CD4-positive, alpha-beta T cell treated with Interleukin-21 for 1 hour (primary cell): ENCODE measurements around the gene MAST3.

ENCODE experiments used
- DNase-seq: peaks from one replicate; pipeline ENCODE4 v3.0.0-alpha.2; 2020

The MAST3 gene

DNA sequence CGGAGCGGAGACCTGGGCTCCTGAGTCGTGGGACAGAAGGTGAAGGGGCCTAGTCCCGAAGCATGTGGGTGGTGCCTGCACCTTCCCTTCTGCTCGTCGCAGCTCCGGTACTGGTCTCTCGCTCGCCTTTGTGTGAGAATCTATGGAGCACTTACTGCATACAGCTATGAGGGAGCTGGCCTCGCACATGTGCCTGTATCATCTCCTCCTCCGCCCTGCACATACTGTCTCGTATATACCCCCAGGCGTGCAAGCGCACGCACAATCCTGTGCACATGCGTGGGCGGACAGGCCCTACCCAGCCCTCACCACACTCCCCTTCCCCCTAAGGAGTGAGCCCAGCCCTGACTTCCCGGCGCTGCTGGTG is 64.0 kb downstream of the MAST3 start:
- DNase-seq: no peak

DNA sequence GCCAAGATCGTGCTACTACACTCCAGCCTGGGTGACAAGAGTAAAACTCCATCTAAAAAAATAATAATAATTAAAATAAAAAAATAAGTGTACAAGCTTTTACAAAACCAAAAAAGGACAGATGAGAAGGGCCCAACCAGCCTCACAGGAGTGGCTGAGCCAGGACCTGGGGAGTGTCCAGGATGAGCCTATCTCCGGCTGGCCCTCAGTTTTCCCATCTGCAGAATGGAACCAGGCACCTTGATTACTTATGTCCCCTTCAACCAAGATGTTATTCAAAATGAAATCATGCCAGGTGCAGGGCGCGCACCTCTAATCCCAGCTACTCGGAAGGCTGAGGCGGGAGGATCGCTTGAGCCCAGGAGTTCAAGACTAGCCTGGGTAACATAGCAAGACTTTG is 66.5 kb downstream of the MAST3 start:
- no peak for DNase-seq

DNA sequence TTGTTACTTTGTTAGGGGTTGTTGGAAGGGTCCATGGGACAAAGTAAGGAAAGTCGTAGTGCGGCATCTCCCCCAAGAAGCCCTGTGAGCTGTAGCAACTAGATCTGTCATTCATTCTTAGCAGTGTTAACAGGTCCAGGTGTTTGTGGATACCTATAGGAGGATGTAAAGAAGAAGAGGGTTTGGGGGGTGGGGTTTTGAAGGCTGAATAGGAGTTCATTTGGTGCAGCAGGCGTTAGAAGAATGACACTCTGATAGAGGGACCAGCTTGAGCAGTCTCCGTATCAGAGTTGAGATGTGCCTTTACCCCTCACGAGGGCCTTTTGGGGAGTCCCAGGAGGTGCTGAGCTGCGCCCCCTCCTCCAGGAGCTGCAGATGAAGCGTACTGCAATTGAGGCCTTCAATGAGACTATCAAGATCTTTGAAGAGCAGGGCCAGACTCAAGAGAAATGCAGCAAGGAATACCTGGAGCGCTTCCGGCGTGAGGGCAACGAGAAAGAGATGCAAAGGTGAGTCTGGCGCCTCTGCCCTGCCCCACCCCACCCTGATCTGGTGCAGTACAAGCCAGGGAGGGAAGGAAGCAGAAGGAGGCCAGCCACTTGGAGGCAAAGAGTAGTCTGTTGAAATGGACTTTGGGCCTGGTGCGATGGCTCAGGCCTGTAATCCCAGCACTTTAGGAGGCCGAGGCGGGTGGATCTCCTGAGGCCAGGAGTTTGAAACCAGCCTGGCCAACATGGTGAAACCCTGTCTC is 68.4 kb downstream of the MAST3 start:
- no peak for DNase-seq

DNA sequence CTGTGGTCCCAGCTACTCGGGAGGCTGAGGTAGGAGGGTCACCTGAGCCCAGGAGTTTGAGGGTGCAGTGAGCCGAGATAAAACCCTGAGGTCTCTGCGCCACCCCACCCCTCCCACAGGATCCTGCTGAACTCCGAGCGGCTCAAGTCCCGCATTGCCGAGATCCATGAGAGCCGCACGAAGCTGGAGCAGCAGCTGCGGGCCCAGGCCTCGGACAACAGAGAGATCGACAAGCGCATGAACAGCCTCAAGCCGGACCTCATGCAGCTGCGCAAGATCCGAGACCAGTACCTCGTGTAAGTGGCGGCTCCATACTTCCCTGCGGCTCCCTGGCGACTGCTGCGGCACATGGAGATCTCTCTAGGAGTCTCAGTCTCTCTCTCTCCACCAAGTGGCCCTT is 69.4 kb downstream of the MAST3 start:
- no peak for DNase-seq

DNA sequence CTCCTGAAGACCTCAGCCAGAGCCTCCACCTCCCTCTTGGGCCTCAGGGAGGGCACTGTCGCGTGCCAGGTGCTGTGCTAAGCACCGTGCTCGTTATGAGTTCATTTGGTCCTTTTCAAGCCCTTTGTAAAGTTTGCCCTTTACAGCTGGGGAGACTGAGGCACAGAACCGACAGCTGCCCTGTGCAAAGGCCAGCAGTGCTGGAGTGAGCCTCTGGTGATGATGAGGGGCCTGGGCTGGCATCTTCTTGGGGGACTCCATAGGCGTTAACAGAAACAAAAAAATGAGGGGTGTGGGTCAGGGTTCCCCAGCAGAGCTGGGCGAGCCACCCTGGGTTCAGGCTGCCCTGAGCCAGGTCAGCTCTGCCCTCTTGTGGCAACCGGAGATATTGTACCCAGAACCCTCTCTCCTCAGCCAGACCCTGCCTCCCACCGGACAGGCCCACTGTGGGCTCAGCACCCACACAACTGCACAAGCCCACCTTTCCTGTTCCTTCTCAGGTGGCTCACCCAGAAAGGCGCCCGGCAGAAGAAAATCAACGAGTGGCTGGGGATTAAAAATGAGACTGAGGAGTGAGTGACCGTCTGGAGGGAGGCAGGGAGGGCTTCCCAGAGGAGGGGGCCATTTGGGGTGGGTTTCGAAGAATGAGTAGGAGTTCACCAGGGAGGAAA is 70.5 kb downstream of the MAST3 start:
- peak; percentile 72 for DNase-seq

DNA sequence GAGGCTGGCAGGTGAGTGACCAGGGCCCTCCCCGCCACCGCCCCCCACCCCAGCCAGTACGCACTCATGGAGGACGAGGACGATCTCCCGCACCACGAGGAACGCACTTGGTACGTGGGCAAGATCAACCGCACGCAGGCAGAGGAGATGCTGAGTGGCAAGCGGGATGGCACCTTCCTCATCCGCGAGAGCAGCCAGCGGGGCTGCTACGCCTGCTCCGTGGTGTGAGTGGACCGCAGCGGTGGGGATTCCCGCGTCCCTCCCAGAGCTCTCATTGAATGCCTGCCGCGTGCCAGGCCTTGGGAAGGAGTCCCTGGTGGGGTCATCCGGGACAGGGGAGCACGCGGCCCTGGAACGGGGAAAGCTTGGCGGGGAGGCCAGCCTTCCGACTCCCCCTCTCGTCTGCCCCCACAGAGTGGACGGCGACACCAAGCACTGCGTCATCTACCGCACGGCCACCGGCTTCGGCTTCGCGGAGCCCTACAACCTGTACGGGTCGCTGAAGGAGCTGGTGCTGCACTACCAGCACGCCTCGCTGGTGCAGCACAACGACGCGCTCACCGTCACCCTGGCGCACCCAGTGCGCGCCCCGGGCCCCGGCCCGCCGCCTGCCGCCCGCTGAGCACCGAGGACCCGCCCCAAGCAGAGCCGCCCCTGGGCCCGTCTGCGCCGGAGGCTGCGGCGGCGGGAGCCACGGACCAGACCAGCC is 71.2 kb downstream of the MAST3 start:
- DNase-seq: no peak

DNA sequence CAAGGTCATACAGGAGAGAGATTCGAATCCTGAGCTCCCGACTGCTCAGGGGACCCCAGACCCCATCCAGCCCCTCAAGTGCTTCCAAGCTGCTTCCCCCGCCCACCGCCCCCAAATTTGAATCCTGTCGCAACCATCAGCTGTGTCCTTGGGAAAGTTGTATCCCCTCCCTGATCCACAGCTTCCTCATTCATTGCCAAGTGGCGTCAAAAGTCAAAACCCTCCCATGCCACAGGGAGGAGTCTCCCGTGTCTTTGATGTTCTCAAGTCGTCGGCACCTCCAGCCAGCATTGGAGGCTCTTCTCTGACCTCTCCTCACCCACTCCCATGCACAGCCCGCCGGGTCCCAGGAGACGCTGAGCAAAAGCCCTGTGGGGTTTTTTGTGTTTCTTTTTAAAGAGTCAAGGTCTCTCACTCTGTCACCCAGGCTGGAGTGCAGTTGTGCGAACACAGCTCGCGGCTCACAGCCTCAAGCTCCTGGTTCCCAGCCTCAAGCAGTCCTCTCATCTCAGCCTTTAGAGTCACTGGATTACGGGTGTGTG is 73.2 kb downstream of the MAST3 start:
- peak; percentile 28 for DNase-seq

DNA sequence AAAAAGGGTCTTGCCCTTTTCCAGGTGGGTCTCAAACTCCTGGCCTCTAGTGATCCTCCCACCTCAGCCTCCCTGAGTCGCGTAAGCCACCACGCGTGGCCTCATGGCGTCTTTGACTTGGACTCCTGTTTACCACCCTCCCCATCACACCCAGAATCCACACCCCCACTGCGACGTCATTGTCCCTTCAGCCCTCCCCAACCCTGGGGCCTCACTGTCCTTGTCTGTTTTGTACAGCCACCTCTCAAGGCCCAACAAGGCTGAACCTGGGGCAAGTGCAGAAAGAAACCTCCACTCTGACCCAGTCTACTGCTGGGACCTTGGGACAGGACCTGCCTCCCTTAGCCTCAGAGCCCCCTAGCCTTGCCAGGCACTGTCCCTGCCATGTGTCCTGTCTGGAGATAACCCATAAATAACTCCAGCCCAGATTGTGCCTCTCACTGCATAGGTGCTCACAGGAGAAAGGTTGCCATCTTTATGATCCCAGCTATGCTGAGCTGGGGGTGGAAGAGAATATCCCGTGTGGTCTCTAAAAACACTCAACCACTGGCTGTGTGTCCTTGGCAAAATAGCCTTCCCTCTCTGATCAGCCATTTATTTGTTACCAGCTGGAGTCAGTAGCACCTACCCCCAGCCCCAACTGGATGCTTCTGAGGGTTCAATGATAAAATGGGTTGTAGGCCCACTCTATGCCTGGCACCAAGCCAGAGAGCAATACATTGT is 74.2 kb downstream of the MAST3 start:
- DNase-seq: peak; percentile 20

DNA sequence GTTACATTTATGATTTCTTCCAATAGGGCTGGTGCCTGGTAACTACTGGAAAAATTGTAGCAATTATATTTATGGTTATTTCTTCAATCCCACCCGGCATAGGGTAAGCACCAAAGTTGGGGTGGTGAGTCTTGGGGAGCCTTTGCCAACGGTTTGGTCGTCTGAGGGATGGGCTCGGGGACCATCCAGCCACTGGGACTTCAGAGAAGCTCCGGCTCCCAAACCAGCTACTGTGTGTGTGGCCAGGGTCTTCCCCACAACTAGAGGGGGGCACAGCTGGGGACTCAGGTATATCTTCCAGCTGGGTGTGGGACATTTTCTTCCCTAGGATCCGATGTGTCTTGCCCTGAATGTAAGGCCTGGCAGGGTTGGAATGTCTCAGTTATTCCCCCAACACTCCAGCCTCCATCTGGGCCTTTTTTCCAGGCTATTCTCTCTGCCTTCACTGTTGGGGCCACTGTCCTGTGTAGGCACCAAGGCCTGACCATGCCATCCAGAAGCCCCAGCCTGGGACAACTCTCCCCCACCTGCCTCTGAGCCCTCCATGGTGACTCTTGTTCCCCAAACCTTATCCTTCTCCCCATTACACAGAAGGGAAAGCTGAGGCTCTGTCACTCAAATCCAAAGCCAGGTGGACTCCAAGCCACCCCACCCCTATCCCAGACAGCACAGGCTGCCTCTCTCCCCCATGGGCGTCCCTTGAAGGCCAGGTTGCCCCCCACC is 74.9 kb downstream of the MAST3 start:
- no peak for DNase-seq

DNA sequence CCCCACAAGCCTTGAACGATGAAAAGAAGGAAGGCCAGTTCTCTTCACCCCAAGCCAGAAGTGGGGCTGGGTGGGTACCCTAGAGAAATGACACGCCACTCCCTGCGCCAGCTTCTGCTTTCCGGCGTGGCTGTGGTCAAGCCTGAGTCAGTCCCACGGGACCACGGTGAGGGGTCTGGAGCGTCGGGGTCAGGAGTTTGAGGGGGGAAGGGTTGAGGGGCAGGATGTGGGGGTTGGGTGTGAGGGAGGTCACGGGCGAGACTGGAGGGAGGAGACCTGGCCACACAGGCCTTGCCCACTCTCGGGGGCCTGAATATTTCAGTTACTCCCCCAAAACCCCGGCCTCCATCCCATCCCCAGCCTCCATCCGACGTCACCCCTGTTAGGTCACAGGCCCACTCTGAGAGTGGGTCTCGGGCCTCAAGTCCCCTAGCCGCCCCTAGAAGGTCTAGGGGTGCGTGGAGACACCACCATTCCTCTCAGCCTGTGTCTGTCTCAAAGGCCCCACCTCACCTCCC is 75.5 kb downstream of the MAST3 start:
- DNase-seq: peak; percentile 36

DNA sequence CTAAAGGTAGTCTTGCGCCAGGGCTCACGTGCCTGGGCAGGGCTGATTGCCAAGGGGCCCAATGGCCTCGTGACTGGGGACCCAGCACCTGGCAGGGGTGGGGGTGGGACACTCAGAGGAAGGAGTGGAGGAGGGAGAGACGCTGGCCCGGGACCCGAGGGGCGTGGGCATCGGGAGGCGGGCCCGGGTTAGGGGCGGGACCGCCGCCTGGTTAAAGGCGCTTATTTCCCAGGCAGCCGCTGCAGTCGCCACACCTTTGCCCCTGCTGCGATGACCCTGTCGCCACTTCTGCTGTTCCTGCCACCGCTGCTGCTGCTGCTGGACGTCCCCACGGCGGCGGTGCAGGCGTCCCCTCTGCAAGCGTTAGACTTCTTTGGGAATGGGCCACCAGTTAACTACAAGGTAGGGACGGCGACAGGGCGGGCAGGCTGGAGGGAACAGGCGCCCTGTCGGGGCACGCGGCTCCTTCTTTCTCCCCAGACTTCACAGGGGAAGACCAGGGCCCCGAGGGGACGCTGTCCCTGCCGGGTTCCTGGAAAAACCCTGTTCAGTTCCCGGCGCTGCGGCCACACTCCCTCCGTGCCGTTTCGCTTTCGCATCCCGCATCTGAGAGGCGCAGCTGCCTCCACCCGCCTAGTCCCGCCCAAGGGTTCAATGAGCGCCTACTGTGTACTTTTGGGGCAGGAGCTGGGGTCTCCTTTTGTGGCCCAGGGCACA is 76.2 kb downstream of the MAST3 start, which contains the start of gene IFI30:
Gene IFI30 (plus strand): TSS at position 242 of the 717 bp plus-strand sequence. CDS start 29 bp downstream, at position 271.
- DNase-seq: peak; percentile 71

DNA sequence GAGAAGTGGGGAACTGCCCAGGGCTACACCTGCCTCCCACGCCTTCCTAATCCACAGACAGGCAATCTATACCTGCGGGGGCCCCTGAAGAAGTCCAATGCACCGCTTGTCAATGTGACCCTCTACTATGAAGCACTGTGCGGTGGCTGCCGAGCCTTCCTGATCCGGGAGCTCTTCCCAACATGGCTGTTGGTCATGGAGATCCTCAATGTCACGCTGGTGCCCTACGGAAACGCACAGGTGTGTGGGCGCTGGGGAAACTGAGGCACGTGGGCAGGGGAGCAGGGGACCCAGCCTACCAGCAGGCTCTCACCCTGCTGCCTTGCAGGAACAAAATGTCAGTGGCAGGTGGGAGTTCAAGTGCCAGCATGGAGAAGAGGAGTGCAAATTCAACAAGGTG is 77.4 kb downstream of the MAST3 start:
- no peak for DNase-seq

DNA sequence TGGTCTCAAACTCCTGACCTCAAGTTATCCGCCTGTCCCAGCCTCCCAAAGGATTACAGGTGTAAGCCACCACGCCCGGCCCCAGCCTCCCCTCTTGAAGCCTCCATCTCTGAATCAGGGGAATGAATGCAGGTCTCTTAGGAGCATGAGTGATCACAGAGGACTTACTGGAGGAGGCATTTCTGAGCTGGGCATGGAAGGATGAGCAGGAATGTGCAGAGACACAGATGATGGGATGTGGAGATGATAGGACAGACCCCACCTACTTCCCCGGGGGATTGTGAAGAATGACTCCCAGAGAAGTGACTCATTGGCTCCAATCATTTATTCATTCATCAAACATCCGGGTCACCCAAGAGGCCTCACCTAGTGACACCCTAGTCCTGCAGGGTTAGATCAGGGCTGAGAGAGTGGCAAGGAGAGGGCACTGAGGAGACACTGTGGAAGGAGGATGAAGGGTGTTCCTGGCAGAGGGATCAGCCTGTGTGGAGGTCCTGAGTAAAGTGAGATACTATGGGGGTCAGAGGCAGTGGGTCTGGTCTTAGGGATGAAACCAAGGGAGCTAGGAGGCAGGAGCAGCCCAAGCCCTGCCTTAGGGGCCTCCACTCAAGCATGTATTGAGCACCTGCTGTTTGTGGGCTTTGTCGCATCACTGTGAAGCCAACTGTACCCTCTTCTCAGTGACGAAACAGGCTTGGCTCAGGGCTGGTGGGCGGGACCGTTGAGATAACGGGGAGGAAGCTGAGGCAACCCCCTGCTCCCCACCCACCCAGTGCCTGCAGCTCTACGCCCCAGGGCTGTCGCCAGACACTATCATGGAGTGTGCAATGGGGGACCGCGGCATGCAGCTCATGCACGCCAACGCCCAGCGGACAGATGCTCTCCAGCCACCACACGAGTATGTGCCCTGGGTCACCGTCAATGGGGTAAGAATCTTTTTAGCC is 79.1 kb downstream of the MAST3 start:
- no peak for DNase-seq

DNA sequence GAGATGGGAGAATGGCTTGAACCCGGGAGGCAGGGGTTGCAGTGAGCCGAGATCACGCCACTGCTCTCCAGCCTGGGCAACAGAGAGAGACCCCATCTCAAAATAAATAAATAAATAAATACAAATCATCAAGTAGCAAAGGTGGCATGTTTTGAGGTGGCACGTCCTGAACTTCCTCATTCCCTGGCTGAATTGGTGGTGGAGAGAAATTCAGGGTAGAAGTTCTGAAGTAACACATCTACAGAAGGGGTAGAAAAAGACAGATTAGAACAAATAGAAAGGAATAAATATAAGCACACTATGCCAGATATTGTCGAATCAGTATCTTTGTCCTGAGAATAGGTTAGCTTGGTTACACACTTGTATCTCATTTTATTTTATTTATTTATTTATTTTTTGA is 82.4 kb downstream of the MAST3 start:
- no peak for DNase-seq

DNA sequence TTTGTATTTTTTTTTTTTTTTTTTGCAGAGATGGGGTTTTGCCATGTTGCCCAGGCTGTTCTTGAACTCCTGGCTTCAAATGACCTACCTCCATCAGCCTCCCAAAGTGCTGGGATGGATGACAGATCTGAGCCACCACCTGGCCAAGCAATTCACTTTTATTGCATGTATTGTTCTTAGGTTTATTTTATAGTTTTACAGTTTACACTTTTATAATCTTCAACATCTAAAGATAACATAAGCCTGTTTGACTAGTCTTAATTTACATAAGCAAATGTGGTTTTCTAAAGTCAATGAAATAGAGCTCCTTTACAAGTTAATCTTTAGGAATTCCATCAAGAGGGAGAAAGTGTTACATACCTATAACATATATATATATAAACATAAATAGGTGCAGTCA is 86.0 kb downstream of the MAST3 start:
- DNase-seq: no peak

DNA sequence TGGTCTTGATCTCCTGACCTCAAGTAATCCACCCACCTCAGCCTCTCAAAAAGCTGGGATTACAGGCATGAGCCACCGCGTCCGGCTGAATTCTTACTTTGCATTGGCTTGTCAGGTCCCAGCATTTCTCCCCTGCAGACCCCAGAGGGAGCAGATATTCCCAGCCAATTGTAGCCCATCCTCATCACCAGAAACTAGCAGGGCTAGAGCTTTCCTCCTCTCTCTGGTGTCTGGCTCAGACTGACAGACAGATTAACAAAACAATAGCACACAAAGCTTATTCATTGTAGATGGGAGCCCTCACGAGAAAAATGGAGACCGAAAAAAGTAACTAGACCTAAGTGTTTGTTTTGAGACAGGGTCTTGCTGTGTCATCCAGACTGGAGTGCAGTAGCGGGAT is 88.0 kb downstream of the MAST3 start:
- no peak for DNase-seq

DNA sequence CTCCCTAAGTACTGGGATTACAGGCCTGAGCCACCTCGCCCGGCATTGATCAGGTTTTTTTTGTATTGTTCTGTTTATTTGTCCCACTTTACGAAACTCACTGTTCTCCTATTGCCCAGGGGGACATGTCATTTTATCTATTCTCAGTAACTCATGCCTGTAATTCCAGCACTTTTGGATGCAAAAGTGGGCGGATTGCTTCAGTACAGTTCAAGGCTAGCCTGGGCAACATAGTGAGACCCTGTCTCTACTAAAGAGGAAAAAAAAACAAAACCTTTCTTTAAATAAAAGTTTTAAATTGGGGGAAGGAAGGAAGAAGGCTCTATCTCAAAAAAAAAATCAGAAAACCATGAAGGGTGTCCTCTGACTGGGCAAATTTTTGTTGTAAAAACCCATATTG is 92.7 kb downstream of the MAST3 start:
- no peak for DNase-seq

DNA sequence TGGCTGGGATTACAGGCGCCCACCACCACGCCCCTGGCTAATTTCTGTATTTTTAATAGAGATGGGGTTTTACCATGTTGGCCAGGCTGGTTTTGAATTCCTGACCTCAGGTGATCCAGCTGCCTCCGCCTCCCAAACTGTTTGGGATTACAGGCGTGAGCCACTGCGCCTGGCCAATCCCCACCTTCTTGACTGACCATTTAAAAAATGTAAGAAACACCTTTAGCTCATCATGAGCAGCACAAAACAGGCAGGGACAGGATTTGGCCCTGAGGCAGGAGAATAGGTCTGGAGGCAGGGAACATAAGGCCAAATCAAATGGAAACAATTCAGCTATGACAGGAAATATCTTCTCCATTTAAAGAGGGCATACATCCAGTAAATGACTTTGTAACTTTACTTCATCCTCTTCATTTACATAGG is 94.1 kb downstream of the MAST3 start:
- no peak for DNase-seq

DNA sequence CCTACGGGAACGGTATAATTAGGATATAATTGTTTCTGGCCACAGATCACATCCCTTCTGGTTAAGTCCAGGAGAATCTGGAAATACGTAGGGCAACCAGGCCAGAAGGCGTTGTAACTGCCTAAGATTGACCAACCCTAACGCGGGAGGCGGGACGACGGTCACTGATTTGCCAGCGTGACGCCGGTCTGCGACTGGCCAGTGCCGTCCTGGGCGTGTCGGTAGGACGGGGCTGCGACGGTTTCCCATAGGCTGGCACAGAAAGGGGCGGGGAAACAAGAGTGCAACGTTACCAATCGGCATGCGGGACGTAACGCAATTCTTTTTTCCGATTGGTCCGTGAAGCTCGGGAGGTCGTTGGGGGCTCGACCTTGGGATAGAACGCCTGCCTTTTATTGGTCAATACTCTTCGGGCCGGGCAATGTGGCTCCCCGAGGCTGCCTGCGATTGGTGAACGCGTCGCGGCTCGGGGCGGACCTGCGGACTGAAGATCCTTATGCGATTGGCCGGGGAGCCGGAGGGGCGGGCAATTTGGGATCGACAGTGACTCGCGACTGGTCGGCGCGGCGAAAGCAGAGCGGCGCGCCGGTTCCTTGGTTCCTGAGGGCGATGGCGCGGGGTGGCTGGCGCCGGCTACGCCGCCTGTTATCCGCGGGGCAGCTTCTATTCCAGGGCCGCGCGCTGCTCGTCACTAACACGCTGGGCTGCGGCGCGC is 95.3 kb downstream of the MAST3 start, which contains the start of gene MPV17L2:
Gene MPV17L2 (plus strand): TSS at position 546 of the 715 bp plus-strand sequence. CDS start 64 bp downstream, at position 610.
- peak; percentile 100 for DNase-seq
